Measurements from ENCODE around the gene ANKRD17. TPM values are rescaled to one million over a fixed set of nuclear protein-coding genes. Genes with fewer than 3 reads are reported as not detected.
"Not testable (repeated sequence)": the region's sequence is repeated elsewhere in the genome, so short reads cannot be mapped to it uniquely, and the experiment has no call there.

Gene ANKRD17
- total and polyA plus RNA-seq, 2 of the 4 experiments (the other 2 are of a cell fraction) = 28.5 to 75.3 TPM

GRCh38 chr4:73255847-73256246 lies 2.8 kb downstream of the ANKRD17 start:
- BruUV-seq (replicated peaks); H3K9me3 ChIP-seq (ENCODE audit: control insufficient read depth, insufficient read depth, low read length); H3K27me3 ChIP-seq (ENCODE audit: control insufficient read depth, insufficient read depth, low read length); H2AK9ac ChIP-seq (replicated peaks; ENCODE audit: low read depth, low read length, poor library complexity); H3K18ac ChIP-seq (ENCODE audit: low read depth, low read length); H3K9ac ChIP-seq (ENCODE audit: low read depth, low read length); H2BK5ac ChIP-seq (ENCODE audit: low read depth, low read length, poor library complexity, severe bottlenecking); ATAC-seq (ENCODE audit: low read depth); H3K4me1 ChIP-seq (ENCODE audit: control insufficient read depth, insufficient read depth, low read length); H3K14ac ChIP-seq (replicated peaks; ENCODE audit: low read depth, low read length); H3K4ac ChIP-seq (ENCODE audit: low read depth, low read length); dilution Hi-C loops (cut with HindIII; ENCODE audit: low sequenced_read_pairs, unreplicated experiment); H2BK15ac ChIP-seq (ENCODE audit: low read depth, low read length); DNase-seq; H3K9me1 ChIP-seq (ENCODE audit: insufficient read depth, low read length); H3K27ac ChIP-seq (ENCODE audit: insufficient read depth, low read length); POLR2A ChIA-PET (ENCODE audit: unreplicated experiment); H4K91ac ChIP-seq (ENCODE audit: insufficient read depth, low read depth, low read length); H2BK120ac ChIP-seq (ENCODE audit: low read depth, low read length); H4K5ac ChIP-seq (ENCODE audit: low read depth, low read length); H2AK5ac ChIP-seq (ENCODE audit: low read depth, low read length); H3K36me3 ChIP-seq (ENCODE audit: control insufficient read depth, insufficient read depth, low read length); H2BK20ac ChIP-seq (ENCODE audit: low read depth, low read length); H4K8ac ChIP-seq (ENCODE audit: low read depth in 2 of 2, low read length in 2 of 2); H3K4me3 ChIP-seq (ENCODE audit: insufficient read depth, low read depth, low read length); H3K56ac ChIP-seq (ENCODE audit: extremely low read depth, insufficient read depth, low read length); H2AFZ ChIP-seq (replicated peaks; ENCODE audit: low read length, poor library complexity); H3K23ac ChIP-seq (ENCODE audit: low read depth, low read length): not testable (repeated sequence)
- CTCF ChIA-PET = interaction anchor here (0.6 kb wide), 1 partner anchor 50 kb away, joined by 4 read pairs; no protein-coding TSS in a partner anchor
- WGBS, 2 experiments (ENCODE audit: extremely low coverage in 2 of 2, insufficient read length in 1 of 2) = no CpG with 5 or more reads among the region's 8 CpGs
- intact Hi-C loops (cut with micrococcal nuclease) = loop anchor here (5.0 kb wide), 7 partner anchors 34 to 554 kb away; no protein-coding TSS in a partner anchor
- Histone ChIP-seq H3K4me2 (ENCODE audit: low read depth, low read length) (peak overlapping the region; percentile 34; the same call in 1 of the 2 replicates), H3K79me1 (ENCODE audit: low read depth in 1 of 2, low read length in 2 of 2) (peaks cover 10 to 38% of the 10 kb centered on the region in 2 experiments; a peak in 3 of 4 replicates), H4K20me1 (ENCODE audit: insufficient read depth, low read length) (peaks cover 49% of the 10 kb centered on the region)
- in situ Hi-C loops (cut with MboI; ENCODE audit: low sequenced_read_pairs) = loop anchor here (10.0 kb wide), 1 partner anchor 111 kb away; no protein-coding TSS in a partner anchor

Data from IMR-90 (cell line).